Muscle layer of duodenum (tissue), 2 donors: ENCODE results near the gene MUC12.
A peak's percentile ranks its signal among the peaks of the same experiment; 100 is the strongest.

ENCODE experiments used
- H3K27ac ChIP-seq: one replicate; pipeline ENCODE4 v1.7.0; 2013; ENCODE audit warnings: mild to moderate bottlenecking, low read length
- H3K27me3 ChIP-seq: one replicate; pipeline ENCODE4 v1.7.0; 2013; ENCODE audit warnings: low read depth, mild to moderate bottlenecking, control low read depth, low read length
- H3K36me3 ChIP-seq, 2 donors: one replicate each; pipeline ENCODE4 v1.7.0; 2013; ENCODE audit warnings: low read length in 2 of 2, control low read depth in 1 of 2, mild to moderate bottlenecking in 1 of 2; ENCODE audit not compliant: insufficient read depth in 2 of 2, control insufficient read depth in 1 of 2
- H3K4me1 ChIP-seq, 2 donors: one replicate each; pipeline ENCODE4 v1.7.0; 2013; ENCODE audit warnings: low read length in 2 of 2, mild to moderate bottlenecking in 2 of 2, control low read depth in 1 of 2, moderate library complexity in 1 of 2; ENCODE audit not compliant: insufficient read depth in 2 of 2, control insufficient read depth in 1 of 2
- H3K4me3 ChIP-seq, 2 donors: one replicate each; pipeline ENCODE4 v1.7.0; 2013; ENCODE audit warnings: low read length in 2 of 2, low read depth in 1 of 2, mild to moderate bottlenecking in 1 of 2
- H3K9me3 ChIP-seq, 2 donors: one replicate each; pipeline ENCODE4 v1.7.0; 2013; ENCODE audit warnings: low read length in 2 of 2, control low read depth in 1 of 2, mild to moderate bottlenecking in 1 of 2; ENCODE audit not compliant: control insufficient read depth in 1 of 2
- donor health status: healthy.

Gene MUC12

DNA sequence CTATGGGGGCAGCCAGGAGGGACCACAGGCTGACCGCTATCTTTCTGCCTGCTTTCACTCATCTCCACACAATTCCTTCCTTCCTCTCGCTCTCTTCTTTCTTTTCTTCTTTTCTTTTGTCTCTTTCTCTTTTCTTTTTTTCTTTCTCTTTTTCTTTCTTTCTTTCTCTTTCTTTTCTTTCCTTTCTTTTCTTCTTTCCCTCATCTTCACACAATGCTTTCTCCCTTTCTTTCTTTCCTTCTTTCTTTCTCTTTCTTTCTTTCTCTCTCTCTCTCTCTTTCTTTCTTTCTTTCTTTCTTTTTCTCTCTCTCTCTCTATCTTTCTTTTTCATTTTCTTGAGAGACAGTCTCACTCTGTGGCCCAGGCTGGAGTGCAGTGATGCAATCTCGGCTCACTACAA lies 6.8 kb upstream of the MUC12 start:
- Histone ChIP-seq H3K4me1 (peaks cover 0 to 18% of the 10 kb centered on the region in 2 donors), H3K9me3 (no peaks in the 10 kb centered on the region), H3K27me3 (peaks cover 32% of the 10 kb centered on the region), H3K27ac (no peak overlapping the region), H3K4me3 (no peak overlapping the region), H3K36me3 (no peaks in the 10 kb centered on the region)

DNA sequence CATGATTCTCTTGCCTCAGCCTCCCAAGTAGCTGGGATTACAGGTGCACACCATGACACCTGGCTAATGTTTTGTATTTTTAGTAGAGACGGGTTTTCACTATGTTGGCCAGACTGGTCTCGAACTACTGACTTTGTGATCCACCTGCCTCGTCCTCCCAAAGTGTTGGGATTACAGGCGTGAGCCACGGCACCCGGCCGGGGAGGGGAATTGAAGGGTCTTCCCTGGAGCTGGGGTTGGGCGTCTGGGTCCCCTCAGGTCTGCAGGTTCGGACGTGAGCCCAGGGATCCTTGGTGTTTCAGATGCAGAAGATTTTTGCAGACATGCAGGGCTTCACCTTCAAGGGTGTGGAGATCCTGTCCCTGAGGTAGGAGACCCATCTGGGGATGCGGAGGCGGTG lies 6.0 kb upstream of the MUC12 start:
- H3K36me3 ChIP-seq: no peaks in the 10 kb centered on the region
- no peak overlapping the region for H3K4me3 ChIP-seq
- peaks cover 0 to 18% of the 10 kb centered on the region in 2 donors for H3K4me1 ChIP-seq
- no peak overlapping the region for H3K27ac ChIP-seq
- H3K9me3 ChIP-seq: no peaks in the 10 kb centered on the region
- H3K27me3 ChIP-seq: peaks cover 40% of the 10 kb centered on the region

DNA sequence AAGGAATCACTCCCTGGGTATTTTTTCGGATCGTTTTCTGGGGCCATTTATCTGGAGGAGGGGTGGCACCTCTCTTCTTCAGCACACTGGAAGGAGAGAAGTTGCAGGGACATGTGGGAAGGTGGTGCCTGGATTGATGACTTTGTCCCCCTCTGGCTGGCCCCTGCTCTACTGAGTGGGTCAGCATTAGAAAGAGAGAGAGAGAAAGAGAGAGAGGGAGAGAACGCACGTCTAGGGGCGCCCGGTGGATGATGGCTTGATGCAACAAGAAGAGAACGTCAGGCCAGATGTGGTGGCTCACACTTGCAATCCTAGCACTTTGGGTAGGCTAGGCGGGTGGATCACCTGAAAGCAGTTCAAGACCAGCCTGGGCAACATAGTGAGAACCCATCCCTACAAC lies 5.5 kb upstream of the MUC12 start:
- Histone ChIP-seq H3K4me1 (peaks cover 0 to 18% of the 10 kb centered on the region in 2 donors), H3K36me3 (no peaks in the 10 kb centered on the region), H3K27me3 (peaks cover 42% of the 10 kb centered on the region), H3K27ac (no peak overlapping the region), H3K4me3 (no peak overlapping the region), H3K9me3 (no peaks in the 10 kb centered on the region)

DNA sequence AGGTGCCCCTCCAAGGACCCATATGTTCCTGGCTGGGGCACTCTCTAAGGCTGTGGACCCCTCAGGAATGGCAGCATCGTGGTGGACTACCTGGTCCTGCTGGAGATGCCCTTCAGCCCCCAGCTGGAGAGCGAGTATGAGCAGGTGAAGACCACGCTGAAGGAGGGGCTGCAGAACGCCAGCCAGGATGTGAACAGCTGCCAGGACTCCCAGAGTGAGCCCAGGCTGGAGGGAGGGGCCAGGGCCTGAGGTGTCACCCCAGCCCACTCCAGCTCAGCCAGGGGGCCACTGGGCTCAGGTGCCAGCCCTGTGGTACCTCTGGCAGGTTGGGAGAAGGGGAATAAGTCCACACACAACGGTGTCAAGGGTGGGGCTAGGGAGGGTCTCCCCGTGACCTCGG lies 4.7 kb upstream of the MUC12 start:
- Histone ChIP-seq H3K4me3 (no peak overlapping the region), H3K36me3 (no peaks in the 10 kb centered on the region), H3K27ac (no peak overlapping the region), H3K27me3 (peaks cover 42% of the 10 kb centered on the region), H3K4me1 (peaks cover 0 to 18% of the 10 kb centered on the region in 2 donors), H3K9me3 (no peaks in the 10 kb centered on the region)

DNA sequence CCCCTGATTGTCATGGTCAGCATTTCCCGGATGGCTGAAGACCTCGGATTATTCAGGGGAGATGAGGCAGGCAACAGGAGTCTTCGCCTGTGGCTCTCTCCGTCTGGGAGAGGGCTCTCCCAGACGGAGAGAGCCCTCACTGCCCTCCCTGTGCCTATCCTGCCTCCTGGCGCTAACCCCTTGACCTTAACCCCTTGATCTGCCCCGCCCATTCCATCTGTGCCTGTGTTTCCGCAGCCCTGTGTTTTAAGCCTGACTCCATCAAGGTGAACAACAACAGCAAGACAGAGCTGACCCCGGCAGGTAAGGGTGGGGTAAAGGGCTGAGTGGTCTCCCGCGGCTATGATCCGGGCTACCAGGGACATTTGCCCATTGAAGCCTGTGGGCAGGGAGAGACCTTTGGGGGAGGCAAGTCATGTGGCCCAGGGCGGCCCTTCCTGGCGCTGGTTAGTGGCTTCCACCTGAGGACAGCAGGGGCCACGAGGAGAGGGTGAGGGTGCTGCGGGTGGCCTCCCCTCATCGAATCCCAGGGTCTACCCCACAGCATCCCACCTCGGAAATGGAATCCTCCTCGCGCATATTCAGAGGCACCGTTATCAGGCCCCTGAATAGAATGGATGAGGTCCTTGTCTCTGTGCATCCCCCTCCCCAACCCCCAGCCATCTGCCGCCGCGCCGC lies 4.2 kb upstream of the MUC12 start:
- peaks cover 0 to 18% of the 10 kb centered on the region in 2 donors for H3K4me1 ChIP-seq
- H3K4me3 ChIP-seq: peak overlapping the region in 1 of 2 donors; percentile 62
- H3K9me3 ChIP-seq: no peaks in the 10 kb centered on the region
- H3K36me3 ChIP-seq: no peaks in the 10 kb centered on the region
- peaks cover 42% of the 10 kb centered on the region for H3K27me3 ChIP-seq
- H3K27ac ChIP-seq: no peak overlapping the region

DNA sequence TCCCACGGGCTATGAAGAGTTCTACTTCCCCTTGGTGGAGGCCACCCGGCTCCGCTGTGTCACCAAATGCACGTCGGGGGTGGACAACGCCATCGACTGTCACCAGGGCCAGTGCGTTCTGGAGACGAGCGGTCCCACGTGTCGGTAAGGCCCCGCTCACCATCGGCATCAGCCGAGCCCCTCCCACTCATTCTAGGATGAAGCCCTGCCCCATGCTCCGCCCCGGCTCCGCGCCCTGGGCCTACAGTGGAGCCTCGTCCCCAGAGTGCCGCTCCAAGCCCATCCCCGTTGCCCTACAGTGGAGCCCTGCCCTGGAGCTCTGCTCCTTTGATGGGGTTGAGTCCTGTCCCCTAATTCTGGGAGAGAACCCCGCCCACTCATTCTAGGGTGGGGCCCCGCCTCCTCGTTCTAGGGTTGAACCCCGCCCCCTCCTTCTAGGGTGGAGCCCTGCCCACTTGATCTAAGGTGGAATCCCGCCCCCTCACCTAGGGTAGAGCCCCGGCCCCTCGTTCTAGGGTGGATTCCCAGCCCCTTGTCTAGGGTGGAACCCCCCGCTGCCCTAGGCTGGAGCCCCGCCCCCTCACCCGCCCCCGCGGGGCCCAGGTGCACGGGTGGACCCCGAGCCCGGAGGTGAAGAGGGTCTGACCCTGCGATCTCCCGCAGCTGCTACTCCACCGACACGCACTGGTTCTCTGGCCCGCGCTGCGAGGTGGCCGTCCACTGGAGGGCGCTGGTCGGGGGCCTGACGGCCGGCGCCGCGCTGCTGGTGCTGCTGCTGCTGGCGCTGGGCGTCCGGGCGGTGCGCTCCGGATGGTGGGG lies 3.4 kb upstream of the MUC12 start:
- Histone ChIP-seq H3K27me3 (peaks cover 42% of the 10 kb centered on the region), H3K27ac (no peak overlapping the region), H3K36me3 (no peaks in the 10 kb centered on the region), H3K9me3 (no peaks in the 10 kb centered on the region), H3K4me1 (peaks cover 0 to 18% of the 10 kb centered on the region in 2 donors), H3K4me3 (peak overlapping the region; percentile 52 to 62)

DNA sequence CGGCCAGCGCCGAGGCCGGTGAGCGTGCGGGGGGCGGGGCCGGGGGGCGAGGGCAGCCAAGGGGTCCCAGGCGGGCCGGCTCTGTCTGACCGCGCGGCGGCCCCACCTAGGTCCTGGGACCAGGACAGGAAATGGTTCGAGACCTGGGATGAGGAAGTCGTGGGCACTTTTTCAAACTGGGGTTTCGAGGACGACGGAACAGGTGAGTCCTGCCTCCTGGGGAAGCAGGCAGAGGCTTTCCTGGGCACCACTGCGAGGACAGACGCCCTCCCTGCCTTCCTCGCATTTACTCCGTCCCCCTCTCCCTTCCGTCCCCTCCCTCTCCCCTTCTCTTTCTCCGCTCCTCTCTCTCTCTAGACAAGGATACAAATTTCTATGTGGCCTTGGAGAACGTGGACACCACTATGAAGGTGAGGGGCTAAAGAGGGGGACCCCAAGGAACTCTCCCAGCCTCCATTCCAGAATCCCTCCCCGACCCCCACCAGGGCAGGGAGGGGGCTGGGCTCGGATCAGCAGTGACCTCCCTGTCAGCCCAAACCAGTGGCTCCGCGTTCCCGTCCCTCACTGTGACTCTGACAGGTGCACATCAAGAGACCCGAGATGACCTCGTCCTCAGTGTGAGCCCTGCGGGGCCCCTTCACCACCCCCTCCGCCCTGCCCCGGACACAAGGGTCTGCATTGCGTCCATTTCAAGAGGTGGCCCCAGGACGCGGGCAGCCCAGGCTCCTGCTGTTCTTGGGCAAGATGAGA lies 2.6 kb upstream of the MUC12 start:
- Histone ChIP-seq H3K27me3 (peaks cover 42% of the 10 kb centered on the region), H3K4me3 (peak overlapping the region; percentile 52 to 62), H3K4me1 (peaks cover 0 to 18% of the 10 kb centered on the region in 2 donors), H3K27ac (no peak overlapping the region), H3K9me3 (no peaks in the 10 kb centered on the region), H3K36me3 (no peaks in the 10 kb centered on the region)

DNA sequence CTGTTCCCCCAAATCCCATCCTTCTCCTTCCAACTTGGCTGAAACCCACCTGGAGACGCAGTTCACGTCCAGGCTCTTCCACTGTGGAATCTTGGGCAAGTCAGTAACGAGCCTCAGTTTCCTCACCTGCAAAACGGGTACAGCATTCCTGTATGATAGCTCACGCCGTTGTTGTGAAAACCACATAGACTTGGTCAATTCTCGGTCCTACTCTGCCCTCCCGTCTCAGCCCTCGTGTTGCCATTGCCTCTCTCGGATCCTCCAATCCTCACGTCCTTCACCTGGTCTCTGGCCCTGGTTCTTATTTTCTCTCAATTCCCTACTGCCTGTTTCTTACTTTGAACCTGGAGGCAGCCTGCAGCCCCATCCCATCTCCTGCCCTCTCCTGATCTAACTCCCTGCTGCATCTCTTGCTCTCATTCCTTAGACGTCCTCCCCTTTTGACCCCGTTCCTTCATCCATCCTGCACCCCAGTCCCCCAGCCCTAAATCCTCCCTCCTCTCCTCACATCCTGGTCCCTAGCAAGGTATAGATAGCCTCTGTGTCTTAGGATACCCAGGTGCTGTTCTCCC lies 2.0 kb upstream of the MUC12 start:
- Histone ChIP-seq H3K4me1 (peaks cover 0 to 18% of the 10 kb centered on the region in 2 donors), H3K27me3 (peaks cover 42% of the 10 kb centered on the region), H3K4me3 (peak overlapping the region in 1 of 2 donors; percentile 52), H3K36me3 (no peaks in the 10 kb centered on the region), H3K27ac (no peak overlapping the region), H3K9me3 (no peaks in the 10 kb centered on the region)

DNA sequence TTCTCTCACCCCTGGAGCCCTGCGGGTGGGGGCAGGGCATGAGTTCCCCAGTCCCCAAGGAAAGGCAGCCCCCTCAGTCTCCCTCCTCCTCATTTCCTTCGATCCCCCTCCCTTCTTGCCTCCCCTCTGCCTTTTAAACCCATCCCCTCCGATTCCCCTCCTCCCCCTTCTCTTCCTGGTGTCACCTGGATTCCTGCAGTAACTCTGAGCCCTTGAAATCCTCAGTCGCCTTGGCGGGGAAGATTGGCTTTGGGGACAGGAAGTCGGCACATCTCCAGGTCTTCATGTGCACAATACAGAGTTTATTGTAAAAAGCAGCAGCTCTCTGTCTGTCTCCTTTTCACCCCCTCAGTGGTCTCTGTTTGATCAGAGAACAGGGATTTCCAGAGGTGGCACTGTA lies 1.3 kb upstream of the MUC12 start:
- Histone ChIP-seq H3K27ac (no peak overlapping the region), H3K36me3 (no peaks in the 10 kb centered on the region), H3K27me3 (peaks cover 42% of the 10 kb centered on the region), H3K4me3 (no peak overlapping the region), H3K4me1 (peaks cover 0 to 18% of the 10 kb centered on the region in 2 donors), H3K9me3 (no peaks in the 10 kb centered on the region)

DNA sequence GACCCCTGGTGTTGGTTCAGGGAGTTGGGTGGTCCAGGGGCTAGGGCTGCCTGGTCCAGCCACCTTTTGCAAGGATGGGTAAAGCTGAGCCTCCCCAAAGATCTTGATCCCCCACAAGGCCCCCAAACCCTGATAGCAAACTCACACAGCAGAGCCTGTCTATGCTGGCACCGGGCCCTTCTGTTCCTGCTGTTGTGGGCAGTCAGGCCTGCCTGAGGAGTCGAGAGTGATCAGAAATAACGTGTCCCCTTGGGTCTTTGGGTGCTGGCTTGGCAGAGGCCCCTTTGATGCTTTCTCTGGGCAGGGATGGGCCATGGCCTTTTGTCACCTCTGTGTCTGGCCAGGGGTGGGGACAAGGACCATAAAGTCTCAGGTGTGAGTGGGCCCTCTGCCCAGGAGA lies 715 bp upstream of the MUC12 start:
- no peaks in the 10 kb centered on the region for H3K36me3 ChIP-seq
- peaks cover 0 to 18% of the 10 kb centered on the region in 2 donors for H3K4me1 ChIP-seq
- H3K9me3 ChIP-seq: no peaks in the 10 kb centered on the region
- H3K27ac ChIP-seq: no peak overlapping the region
- H3K4me3 ChIP-seq: no peak overlapping the region
- peaks cover 42% of the 10 kb centered on the region for H3K27me3 ChIP-seq
